ENCODE results near the gene FAM24A. TPM values are rescaled to one million over a fixed set of nuclear protein-coding genes. Genes with fewer than 3 reads are reported as not detected.
"Not testable (repeated sequence)": the region's sequence is repeated elsewhere in the genome, so short reads cannot be mapped to it uniquely, and the experiment has no call there.

Gene FAM24A, protein sequence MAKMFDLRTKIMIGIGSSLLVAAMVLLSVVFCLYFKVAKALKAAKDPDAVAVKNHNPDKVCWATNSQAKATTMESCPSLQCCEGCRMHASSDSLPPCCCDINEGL
- not detected in 2 replicates for total RNA-seq (2014; rRNA removed; shearing (Covaris generic))

DNA sequence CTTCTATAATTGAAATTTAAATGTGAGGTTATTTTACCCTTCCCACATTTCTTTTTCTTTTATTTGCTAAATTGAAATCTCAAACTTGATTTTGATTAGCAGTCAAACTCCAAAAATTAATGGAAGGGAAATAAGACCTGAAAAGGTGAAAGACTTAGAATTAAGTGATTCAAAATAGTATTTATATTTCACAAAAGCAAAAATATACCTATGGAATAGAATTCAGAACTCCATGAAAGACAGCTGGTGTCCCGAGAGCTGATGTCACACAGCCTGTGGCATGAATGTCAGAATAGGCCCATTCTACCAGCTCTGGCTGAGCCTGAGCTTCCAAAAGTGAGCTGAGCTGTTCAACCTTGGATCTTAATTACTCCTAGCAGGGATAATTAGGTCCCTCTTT is at the start of gene FAM24A:
Gene FAM24A (plus strand): TSS at position 301 of the 400 bp plus-strand sequence. CDS start 1,025 bp downstream, outside the sequence.
- DNase-seq (ENCODE audit: low spot score), result no peak

DNA sequence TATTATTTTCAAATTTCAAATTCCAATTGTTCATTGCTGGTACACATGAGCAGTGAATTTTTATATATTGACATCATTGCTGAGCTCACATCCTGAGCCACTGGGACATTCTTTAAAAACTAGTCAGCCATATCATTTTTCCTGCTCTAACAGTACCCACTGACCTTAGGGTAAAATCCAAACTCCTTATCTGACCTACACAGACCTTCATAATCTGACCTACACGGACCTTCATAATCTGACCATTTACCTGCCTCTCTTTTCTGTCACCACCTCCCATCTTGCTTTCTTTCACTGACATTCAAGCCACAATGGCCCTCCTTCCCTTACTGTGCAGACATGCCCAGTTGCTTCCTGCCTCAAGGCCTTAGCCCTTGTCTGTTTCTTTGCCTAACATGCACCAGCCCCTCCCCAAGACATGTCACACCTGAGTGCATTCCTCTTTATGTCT is 48.7 kb upstream of the FAM24A start:
- no peak for DNase-seq (ENCODE audit: low spot score)

DNA sequence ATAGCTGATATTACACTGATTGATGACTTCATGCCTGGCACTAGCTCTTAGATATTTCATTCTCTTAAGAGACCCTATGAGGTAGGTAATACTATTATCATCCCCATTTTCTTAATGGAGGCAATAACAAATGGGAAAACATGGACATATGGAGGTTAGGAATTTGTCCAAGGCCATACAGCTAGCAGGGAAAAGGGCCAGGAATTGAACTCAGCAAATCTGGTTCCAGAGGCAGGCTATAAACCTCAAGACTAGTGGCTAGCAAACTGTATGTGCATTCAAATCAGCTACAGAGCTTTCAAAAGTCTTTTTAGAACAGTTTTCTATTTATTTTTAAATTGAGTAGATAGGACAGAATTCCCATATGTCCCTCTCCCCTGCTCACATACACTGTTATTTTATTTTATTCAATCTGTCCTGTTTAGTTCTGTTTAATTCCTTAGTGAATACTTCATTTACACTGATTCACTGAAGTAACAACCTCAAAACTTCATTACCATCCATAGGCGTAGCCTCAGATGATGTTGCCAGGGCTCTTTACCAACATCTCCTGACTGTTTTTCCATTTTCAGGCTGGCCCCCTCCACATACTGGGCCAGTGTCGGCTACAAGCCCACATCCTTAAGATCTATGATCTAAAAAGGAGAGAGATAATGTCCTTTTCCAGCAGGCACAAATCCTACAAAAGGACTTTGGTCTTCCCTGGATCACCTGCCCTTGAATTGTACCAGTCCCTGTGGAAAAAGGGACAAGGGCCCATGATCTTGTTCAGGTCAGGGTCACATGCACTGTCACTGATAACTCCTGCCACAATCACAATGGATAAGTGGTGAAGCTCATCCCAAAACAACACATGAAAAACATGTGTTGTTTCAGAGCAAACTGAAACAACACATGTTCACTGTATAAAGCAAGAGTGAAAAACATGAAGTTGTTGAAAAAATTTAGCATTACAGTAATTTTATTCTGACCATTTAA is 46.9 kb upstream of the FAM24A start:
- no peak for DNase-seq (ENCODE audit: low spot score)

DNA sequence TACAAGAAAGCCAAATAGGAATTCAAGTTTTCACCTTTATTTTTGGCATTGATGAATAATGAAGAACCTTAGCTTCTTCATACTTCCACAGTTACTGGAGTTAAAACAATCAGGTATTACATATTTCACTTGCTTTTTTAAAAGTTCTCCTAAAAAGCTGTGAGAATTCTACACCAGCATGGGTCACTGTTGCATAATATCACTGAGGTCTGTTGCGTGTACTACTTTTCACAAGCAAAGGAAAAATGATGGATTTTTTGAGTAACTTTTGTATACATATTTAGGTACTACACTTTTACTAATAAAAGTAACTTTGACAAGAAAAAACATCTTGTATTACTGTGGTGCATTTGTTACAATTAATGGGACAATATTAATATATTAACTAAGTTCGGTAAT is 46.2 kb upstream of the FAM24A start:
- DNase-seq (ENCODE audit: low spot score), result no peak

DNA sequence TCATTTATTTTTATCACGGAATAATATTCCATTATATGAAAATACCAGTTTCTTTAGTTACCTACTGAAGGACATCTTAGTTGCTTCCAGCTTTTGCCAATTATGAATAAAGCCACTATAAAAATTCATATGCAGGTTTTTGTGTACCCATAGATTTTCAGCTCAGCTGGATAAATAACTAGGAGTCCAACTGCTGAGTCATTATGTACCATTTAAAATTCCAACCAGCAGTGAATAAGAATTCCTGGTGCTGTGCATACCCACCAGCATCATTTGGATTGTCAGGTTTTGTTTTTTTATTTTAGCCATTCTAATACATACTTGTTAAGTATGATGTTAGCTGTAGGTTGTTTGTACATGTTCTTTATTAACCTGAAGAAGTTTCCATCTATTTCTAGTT is 45.5 kb upstream of the FAM24A start:
- DNase-seq (ENCODE audit: low spot score), result no peak

DNA sequence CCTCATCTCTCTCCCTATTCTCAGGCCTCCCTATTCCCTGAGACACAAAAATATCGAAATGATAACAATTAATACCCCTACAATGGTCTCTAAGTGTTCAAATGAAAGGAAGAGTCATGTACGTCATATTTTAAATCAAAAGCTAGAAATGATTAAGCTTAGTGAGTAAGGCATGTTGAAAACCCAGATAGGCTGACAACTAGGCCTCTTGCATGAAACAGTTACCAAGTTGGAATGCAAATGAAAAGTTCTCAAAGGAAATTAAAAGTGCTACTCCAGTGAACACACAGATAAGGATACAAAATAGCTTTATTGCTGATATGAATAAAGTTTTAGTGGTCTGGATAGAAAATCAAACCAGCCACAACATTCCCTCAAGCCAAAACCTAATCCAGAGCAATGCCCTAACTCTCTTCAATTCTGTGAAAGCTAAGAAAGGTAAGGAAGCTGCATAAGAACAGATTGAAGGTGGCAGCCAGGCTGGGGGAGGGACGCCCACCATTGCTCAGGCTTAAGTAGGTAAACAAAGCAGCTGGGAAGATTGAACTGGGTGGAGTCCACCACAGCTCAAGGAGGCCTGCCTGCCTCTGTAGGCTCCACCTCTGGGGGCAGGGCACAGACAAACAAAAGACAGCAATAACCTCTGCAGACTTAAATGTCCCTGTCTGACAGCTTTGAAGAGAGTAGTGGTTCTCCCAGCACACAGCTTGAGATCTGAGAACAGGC is 43.5 kb upstream of the FAM24A start:
- not testable (repeated sequence) for DNase-seq (ENCODE audit: low spot score)

DNA sequence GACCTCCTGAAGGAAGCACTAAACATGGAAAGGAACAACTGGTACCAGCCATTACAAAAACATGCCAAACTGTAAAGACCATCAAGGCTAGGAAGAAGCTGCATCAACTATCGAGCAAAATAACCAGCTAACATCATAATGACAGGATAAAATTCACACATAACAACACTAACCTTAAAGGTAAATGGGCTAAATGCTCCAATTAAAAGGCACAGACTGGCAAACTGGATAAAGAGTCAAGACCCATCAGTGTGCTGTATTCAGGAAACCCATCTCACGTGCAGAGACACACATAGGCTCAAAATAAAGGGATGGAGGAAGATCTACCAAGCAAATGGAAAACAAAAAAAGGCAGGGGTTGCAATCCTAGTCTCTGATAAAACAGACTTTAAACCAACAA is 41.6 kb upstream of the FAM24A start:
- DNase-seq (ENCODE audit: low spot score), result not testable (repeated sequence)

DNA sequence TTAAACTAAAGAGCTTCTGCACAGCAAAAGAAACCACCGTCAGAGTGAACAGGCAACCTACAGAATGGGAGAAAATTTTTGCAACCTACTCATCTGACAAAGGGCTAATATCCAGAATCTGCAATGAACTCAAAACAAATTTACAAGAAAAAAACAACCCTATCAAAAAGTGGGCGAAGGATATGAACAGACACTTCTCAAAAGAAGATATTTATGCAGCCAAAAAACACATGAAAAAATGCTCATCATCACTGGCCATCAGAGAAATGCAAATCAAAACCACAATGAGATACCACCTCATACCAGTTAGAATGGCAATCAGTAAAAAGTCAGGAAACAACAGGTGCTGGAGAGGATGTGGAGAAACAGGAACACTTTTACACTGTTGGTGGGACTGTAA is 38.5 kb upstream of the FAM24A start:
- DNase-seq (ENCODE audit: low spot score), result not testable (repeated sequence)

DNA sequence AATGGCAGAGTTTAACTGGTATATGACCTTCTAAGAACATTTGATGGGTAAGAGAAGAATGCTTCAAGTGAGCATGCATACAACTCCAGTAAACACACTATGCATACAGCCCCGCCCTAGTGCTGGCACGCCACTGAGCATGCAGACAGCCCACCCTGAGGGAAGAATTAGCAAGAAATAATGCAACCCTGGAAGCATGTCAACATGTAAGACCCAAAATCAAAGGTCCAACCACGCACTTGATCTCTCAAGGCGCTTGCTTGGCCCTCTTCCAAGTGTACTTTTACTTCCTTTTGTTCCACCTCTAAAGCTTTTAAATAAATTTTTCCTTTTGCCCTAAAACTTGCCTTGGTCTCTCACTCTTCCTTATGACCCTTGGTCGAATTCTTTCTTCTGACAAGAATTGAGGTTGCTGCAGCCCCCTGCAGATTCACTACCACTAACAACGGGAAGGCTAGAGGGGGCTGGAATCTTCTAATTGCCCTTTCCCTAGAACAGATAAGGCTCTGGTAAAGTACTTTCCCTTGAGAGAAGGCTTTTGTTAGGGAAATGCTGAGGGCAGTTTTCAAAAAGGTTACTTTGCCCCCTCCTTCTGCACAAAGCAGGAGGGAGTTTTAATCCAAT is 34.5 kb upstream of the FAM24A start:
- no peak for DNase-seq (ENCODE audit: low spot score)

DNA sequence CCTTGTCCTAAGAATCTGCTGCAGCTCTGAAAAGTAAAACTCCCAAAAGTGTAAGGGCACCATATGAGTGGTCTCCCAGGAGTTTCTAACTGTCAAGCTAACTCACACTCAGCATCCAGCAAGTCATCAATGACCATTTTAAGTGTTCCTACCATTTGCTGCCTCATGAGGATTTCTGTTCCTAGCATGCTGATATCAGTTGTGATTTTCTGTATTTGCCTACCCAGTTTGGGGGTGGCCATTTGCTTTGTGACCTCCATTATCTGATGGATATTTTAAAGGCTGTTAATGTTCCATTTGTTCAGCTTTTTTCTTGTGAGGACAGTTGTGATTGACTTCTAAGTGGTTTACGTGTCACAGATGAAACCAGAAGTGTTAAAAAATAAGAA is 33.9 kb upstream of the FAM24A start:
- DNase-seq (ENCODE audit: low spot score), result no peak

DNA sequence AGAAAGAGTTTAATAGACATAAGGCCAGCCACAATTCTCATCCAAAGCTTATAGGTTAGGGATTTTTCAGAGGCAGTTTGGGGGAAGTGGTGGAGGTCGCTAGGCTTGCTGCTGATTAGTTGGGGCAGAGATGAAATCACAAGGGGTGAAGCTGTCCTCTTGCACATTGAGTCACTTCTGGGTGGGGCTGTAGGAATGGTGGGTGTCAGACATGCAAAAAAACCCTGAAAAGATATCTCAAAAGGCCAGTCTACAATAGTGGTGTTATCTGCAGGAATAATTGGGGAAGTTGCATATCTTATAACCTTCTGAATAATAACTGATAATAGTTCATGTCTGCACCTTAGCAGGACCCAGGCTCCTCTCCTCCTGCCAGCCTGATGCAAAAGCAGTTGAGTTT is 33.1 kb upstream of the FAM24A start:
- no peak for DNase-seq (ENCODE audit: low spot score)

DNA sequence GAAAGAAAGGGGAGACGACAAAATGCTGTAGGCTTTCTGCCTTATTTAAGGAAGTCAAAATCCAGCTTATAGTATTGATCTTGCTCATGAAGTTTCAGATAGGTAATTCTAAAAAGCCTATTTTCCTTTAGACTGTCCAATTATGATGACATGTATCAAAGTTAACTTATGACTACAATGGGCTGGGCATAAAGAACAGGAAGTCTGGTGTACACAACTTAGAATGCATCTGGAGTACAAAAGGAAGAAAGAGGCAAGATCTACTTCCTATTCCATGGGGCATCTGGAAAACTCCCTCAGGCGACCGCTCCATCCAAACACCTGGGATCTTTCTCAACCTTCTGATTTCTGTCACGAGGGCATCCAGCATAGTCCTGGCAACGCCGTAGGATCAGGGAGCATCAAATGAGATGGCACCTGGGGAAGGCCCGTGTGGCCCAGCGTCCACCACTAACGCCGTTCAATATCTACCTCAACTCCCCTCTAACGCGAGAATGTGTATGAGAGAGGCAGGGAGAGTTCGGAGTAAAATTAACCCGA is 31.5 kb upstream of the FAM24A start:
- DNase-seq (ENCODE audit: low spot score), result no peak

DNA sequence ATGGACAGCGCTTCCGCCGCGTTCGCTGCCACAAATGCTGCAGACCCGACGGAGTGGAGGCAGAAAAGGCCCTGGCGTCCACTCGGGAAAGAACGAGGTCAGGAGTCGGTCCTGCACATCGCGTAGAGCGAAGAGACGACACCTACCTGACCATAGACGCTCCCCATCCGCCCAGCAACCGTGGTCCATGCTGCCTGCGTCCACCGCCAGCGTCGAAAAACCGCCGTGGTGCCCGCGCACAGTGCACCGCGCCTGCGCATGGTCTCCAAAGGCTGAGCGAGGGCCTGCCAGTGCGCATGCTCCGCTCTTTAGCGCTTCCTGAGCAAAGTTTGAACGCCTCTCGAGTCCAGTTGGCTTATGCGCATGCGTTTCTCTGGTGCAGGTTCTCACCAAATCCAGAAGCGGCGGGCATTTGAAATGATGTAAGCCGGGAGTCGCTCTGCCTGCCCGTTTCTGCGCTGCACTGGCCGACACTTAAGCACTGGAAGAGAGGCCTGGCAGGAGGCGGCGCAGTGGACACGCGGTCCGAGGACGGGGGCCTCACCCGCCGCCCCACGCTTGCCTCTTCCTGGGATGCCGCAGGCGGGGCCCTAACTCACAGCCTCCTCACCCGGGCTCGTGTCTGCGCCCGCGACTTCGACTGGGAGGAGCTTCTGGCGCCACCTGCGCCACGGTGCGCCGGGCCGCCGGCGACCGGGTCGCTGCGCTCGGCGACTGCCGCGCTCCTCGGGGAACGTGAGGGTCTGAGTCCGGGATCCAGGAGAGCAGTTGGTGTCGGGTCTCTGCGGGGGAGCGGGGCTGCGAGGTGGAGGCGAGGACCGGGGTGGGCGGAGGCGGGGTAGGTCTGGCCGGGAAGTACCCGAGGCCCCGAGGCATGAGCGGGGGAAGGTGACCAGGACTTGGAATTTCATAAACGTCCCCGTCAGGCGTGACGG is 30.8 kb upstream of the FAM24A start, which contains the start of gene FAM24B:
Gene FAM24B (minus strand): TSS at position 243 of the 935 bp plus-strand sequence. CDS start 29,066 bp downstream, outside the sequence.
- DNase-seq (ENCODE audit: low spot score), result no peak

DNA sequence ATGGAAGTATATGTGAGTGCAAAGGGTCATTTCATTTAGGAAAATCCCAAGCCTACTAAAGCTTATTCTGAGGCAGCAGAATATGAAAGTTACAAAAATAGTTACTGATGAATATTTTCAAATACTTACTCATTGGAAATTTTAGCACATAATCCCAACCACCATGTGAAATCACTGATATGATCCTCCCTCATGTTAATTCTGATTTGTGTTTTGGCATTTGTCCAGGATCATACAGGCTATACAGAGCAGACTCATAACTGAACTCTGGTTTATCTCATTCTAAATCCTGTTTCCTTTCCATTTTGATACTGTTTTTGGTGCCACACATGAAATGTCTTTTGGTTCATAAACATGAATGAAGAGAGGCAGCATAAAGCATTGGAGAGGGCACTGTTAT is 27.6 kb upstream of the FAM24A start:
- no peak for DNase-seq (ENCODE audit: low spot score)

DNA sequence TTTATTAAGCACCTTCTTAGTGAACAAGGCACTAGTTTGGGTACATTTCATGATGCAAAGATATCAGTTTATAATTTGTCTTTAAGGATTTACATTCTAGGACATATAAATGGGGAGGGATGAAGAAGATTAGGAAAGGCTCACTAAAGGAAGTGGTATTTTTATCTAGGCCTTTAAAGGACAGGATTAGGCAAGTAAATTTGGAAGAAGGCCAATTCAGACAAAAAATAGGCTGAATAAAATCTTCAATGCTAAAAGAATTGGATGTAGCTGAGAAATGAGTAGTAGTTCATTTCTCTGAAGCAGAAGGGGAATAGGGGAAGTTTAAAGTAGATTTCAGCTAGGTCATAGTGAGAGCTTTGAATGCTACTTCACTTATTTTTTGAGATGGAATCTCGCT is 26.2 kb upstream of the FAM24A start:
- DNase-seq (ENCODE audit: low spot score), result no peak

DNA sequence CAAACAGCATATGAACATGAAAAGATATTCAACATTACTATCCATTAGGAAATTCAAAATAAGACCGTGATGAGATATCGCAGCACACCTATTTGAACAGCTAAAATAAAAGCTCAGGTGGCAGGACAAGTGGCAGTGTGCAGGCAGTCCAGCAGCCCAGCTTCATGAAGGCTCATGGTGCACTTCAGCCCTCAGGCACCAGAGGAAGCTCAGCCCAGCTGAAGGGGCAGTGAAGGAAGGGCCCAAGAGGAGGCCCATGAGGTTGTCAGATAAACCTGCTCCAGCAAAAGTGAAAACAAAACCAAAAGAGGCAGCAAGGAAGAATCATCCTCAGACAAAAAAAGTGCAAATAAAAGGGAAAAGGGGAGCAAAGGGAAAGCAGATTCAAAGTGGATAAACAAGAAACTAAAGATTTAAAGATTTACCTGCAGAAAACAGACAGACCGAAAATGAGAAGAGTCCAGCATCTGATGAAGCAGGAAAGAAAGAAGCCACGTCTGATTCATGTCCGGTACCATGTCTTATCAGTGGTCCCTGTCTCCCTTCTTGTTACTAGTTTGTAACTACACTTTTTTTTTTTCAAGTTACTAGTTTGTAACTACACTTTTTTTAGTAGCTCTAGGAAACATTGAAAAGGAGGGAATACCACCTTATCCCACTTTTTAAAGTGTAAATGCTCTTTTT is 16.0 kb upstream of the FAM24A start:
- DNase-seq (ENCODE audit: low spot score), result no peak

DNA sequence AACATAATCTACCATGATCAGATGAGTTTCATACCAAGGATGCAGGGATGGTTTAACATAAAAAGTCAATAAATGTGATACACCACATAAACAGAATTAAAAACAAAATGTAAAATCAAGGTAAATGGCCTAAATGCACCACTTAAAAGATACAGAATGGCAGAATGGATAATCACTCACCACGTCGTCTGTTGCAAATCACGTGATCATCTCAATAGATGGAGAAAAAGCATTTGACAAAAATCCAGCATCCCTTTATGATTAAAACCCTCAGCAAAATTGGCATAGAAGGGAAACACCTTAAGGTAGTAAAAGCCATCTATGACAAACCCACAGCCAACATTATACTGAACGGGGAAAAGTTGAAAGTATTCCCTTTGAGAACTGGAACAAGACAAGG is 6.5 kb upstream of the FAM24A start:
- DNase-seq (ENCODE audit: low spot score), result not testable (repeated sequence)

DNA sequence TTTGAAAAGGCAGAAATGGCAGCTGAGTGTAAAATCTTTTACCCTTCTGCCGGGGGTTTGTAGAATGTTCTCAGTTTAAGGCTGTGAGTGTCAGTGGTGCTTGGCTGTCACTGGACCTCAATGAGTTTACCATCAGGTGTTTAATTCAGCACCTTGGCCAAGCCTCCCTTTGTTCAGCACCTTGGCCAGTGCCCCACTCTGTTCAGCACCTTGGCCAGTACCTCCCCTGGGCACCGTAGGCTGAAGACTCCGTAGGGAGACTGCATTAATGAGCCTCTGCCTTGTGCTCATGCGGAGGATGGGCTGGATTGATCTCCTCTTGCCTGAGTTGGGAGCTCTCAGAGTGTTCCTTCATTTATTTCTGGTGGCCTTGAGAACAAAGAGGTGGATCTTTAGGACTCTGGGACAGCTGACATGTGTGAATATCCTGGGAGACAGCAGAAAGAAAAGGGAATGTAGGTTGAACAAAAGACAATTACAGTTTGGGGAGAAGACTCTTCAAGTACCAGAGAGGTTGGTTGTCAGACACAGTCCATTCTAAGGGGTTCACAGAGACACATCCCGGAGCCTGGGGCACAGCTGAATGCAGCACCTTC is 1.6 kb downstream of the FAM24A start:
- DNase-seq (ENCODE audit: low spot score), result peak; percentile 56

DNA sequence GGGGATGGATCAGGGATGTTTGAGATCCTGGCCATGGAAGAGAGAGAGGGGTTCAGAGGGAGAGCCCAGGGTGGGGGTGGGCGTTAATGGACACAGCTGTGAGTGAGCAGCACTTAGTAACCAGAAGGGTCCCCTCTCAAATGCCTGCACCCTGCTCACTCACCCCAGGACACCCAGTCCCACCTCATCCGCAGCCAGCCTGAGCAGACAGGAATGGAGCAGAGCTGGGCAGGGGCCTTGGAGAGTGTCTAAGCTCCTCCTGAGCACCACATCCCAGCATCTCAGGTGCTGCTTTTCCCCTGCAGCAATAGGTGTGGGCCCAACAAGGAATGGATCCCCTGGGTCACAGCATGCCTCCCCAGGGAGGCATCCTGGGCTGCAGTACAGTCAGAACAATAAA is 5.3 kb downstream of the FAM24A start:
- no peak for DNase-seq (ENCODE audit: low spot score)
